NT2/D1 (cell line): ENCODE data around the gene CROCC2.

Experiments used
- YY1 ChIP-seq: IDR thresholded peaks from 2 replicates; pipeline ENCODE4 v1.6.1; 2011; ENCODE audit not compliant: insufficient read length, insufficient read depth
- ZNF274 ChIP-seq: IDR thresholded peaks from 2 replicates; pipeline ENCODE4 v1.6.1; 2011; ENCODE audit warnings: mild to moderate bottlenecking, low read depth, low read length

DNA sequence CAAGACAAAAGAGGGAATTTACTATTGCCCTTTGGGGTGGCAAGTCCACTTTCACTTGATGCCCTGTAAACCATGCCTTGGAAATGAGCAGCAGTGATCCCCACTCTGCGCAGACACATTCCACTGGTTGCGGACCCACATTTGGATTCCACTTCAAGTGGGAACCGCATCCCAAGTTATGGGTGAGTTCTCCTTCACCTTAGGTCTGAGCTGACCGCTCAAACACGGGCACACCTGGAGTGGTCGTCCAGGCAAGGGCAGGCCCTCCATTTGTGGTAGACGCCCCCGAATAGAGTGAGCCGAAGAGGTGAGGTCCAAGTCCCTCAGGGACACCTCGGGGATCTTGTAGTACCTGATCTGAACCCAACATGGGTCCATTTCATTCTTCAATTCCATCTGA lies 47.3 kb upstream of the CROCC2 start:
- TF ChIP-seq ZNF274: no peak
- no peak for TF ChIP-seq YY1
